K562 (cell line): ENCODE results near the gene SLC43A1. TPM values are rescaled to one million over a fixed set of nuclear protein-coding genes. Genes with fewer than 3 reads are reported as not detected.

Experiments
- ATAC-seq: fragments of 200-7000 bp; cut with Tn5 transposase; 3 replicates; pipeline ENCODE4 v1.9.1; 2020; ENCODE audit warnings: moderate library complexity
- BruUV-seq: library from RNA; stranded (reverse); fragments of 400-500 nt; replicated peaks from 2 replicates; lab custom pipeline; 2021; lab: Mats Ljungman, UMichigan
- CTCF ChIA-PET: fragments of 300-600 bp; formaldehyde crosslinking; extraction: SDS; loops from one replicate; lab custom pipeline; 2021; ENCODE audit warnings: low intra/inter-chr PET ratio; lab: Yijun Ruan, JAX
- POLR2A ChIA-PET: fragments of 300-600, 350-650 bp; sonication (Branson Sonifier 250); formaldehyde crosslinking; extraction: SDS; loops from one replicate; lab custom pipeline; 2021; ENCODE audit warnings: antibody characterized with exemption, inconsistent platforms; lab: Yijun Ruan, JAX
- DNase-seq, 4 experiments: peaks; one replicate each; pipeline versions ENCODE4 v3.0.0 to v3.0.0-alpha.2; 2011 to 2018; ENCODE audit warnings: low spot score in 3 of 4, mixed read lengths in 3 of 4; ENCODE audit errors: extremely low read depth in 1 of 4
- FAIRE-seq: peaks from 2 replicates; lab custom pipeline; 2011; peaks lifted over from hg19 to GRCh38; lab: Jason Lieb, UNC
- H2AFZ ChIP-seq: 2 replicates; pipeline ENCODE4 v1.6.0; 2011; ENCODE audit warnings: low read depth, low read length, control low read depth, inconsistent platforms
- H3K27ac ChIP-seq: fragments of 200-600 bp; 3 replicates; pipeline ENCODE4 v1.8.0; 2011; ENCODE audit warnings: low read depth, mild to moderate bottlenecking, control low read depth, inconsistent platforms, low read length, moderate library complexity, mixed read lengths; ENCODE audit errors: extremely low read depth
- H3K27me3 ChIP-seq, 2 experiments: fragments of 300-600 bp in 1 of 2; 2 replicates in 1 of 2; 3 replicates in 1 of 2; pipeline versions ENCODE4 v1.6.0 to v1.8.0; 2011; ENCODE audit warnings: inconsistent platforms in 2 of 2, low read length in 2 of 2, mild to moderate bottlenecking in 1 of 2, mixed read lengths in 1 of 2, moderate library complexity in 1 of 2; ENCODE audit not compliant: control insufficient read depth in 2 of 2, insufficient read depth in 2 of 2
- H3K36me3 ChIP-seq: fragments of 300-600 bp; 3 replicates; pipeline ENCODE4 v1.8.0; 2011; ENCODE audit warnings: mild to moderate bottlenecking, low read length, inconsistent platforms; ENCODE audit not compliant: control insufficient read depth, insufficient read depth
- H3K4me1 ChIP-seq, 2 experiments: fragments of 200-600 bp in 1 of 2; replicated peaks in 1 of 2; 2 replicates in 1 of 2; 3 replicates in 1 of 2; pipeline versions ENCODE4 v1.5.1 to v1.8.0; 2011; ENCODE audit warnings: inconsistent platforms in 2 of 2, low read length in 2 of 2, mild to moderate bottlenecking in 1 of 2, mixed read lengths in 1 of 2, moderate library complexity in 1 of 2; ENCODE audit not compliant: control insufficient read depth in 2 of 2, insufficient read depth in 2 of 2
- H3K4me2 ChIP-seq: 2 replicates; pipeline ENCODE4 v1.6.1; 2011; ENCODE audit warnings: low read length, control low read depth, inconsistent platforms, mixed read lengths; ENCODE audit not compliant: insufficient read depth
- H3K4me3 ChIP-seq: fragments of 200-600 bp; sonication (generic), shearing (Covaris generic); 2 replicates; pipeline ENCODE4 v1.5.1; 2016; ENCODE audit warnings: control low read depth, inconsistent platforms
- H3K79me2 ChIP-seq: fragments of 200-600 bp; 3 replicates; pipeline ENCODE4 v1.8.0; 2011; ENCODE audit warnings: low read length, inconsistent platforms; ENCODE audit not compliant: control insufficient read depth, insufficient read depth
- H3K9ac ChIP-seq, 2 experiments: 2 replicates each; pipeline versions ENCODE4 v1.6.0 to v1.6.1; 2011; ENCODE audit warnings: low read depth in 2 of 2, low read length in 2 of 2, control low read depth in 1 of 2, inconsistent platforms in 1 of 2, mild to moderate bottlenecking in 1 of 2, mixed read lengths in 1 of 2; ENCODE audit not compliant: insufficient read depth in 1 of 2
- H3K9me1 ChIP-seq: one replicate; pipeline ENCODE4 v1.6.0; 2011; ENCODE audit warnings: inconsistent platforms, mild to moderate bottlenecking, low read length, moderate library complexity; ENCODE audit not compliant: control insufficient read depth, insufficient read depth
- H3K9me3 ChIP-seq: replicated peaks from 2 replicates; pipeline ENCODE4 v1.5.1; 2011; ENCODE audit warnings: low read depth, low read length, inconsistent platforms; ENCODE audit not compliant: control insufficient read depth, insufficient read depth
- H4K20me1 ChIP-seq: replicated peaks from 2 replicates; pipeline ENCODE4 v1.6.1; 2011; ENCODE audit warnings: low read length, inconsistent platforms, mixed read lengths; ENCODE audit not compliant: control insufficient read depth, insufficient read depth
- HSF4 ChIP-seq: fragments of 250-450 bp; sonication (Bioruptor Pico); IDR thresholded peaks from 2 replicates; pipeline ENCODE4 v2.1.2; 2022; ENCODE audit warnings: mild to moderate bottlenecking, moderate library complexity, borderline replicate concordance
- KAT2B ChIP-seq: IDR thresholded peaks from one replicate; pipeline ENCODE4 v1.6.1; 2012; ENCODE audit warnings: low read depth, mild to moderate bottlenecking, control low read depth, inconsistent platforms, low read length, moderate library complexity
- NCOA4 ChIP-seq: fragments of 450-650 bp; IDR thresholded peaks from 2 replicates; pipeline ENCODE4 v1.6.1; 2018; ENCODE audit warnings: mild to moderate bottlenecking; ENCODE audit not compliant: partially characterized antibody
- POLR3G ChIP-seq: IDR thresholded peaks from 2 replicates; pipeline ENCODE4 v1.6.1; 2011; ENCODE audit not compliant: insufficient read length, insufficient replicate concordance; ENCODE audit errors: extremely low read depth
- PTRF ChIP-seq: fragments of 450-650 bp; IDR thresholded peaks from 2 replicates; pipeline ENCODE4 v1.6.1; 2016; ENCODE audit warnings: mild to moderate bottlenecking, missing genetic modification characterization, missing compliant biosample characterization
- RB1 ChIP-seq: fragments of 450-650 bp; IDR thresholded peaks from 2 replicates; pipeline ENCODE4 v1.6.1; 2017; ENCODE audit warnings: low read depth, mild to moderate bottlenecking
- RFX1 ChIP-seq: fragments of 450-650 bp; IDR thresholded peaks from 2 replicates; pipeline ENCODE4 v1.6.1; 2016; ENCODE audit warnings: mild to moderate bottlenecking, moderate library complexity
- SMARCC2 ChIP-seq: fragments of 450-650 bp; IDR thresholded peaks from 2 replicates; pipeline ENCODE4 v1.6.1; 2017; ENCODE audit warnings: antibody characterized with exemption, moderate library complexity, mild to moderate bottlenecking, low read depth
- WGBS: fragments of 100-300 bp; shearing (Covaris generic); methylation state at CpG from one replicate; pipeline ENCODE4 v1.1.6; 2016; ENCODE audit warnings: low coverage, mixed read lengths; ENCODE audit not compliant: insufficient coverage; ENCODE audit errors: missing lambda C conversion rate; 5-methylcytosine and 5-hydroxymethylcytosine counted together
- in situ Hi-C: fragments of 300-500 bp; cut with MboI; formaldehyde crosslinking; loops from 4 replicates; pipeline ENCODE4 v1.15.0; 2018; ENCODE audit warnings: inconsistent platforms, mixed read lengths
- intact Hi-C: fragments of 100-400 bp; cut with micrococcal nuclease; formaldehyde crosslinking; loops from 2 replicates; pipeline ENCODE4 v1.14.2; 2022
- polyA plus RNA-seq, 8 experiments: library from polyadenylated mRNA; depleted of rRNA in 4 of 8; stranded (reverse) in 5 of 8; unstranded in 3 of 8; fragments of >200 nt; fragmentation: Nextera tagmentation in 2 of 8; fragmentation: Illumina TruSeq in 1 of 8; extraction: Ambion mirVana in 2 of 8; extraction: Trizol in 1 of 8; gene quantifications; 2 replicates each; pipeline versions ENCODE4 v1.2.1 to v1.2.3, GENCODE V29; 2011 to 2014; ENCODE audit warnings: inconsistent platforms in 1 of 8, missing spikeins in 1 of 8
- total RNA-seq, 7 experiments: library from RNA; depleted of rRNA in 6 of 7; stranded (reverse); fragments of >200 nt in 6 of 7; fragmentation: Illumina TruSeq in 2 of 7; extraction: Trizol in 2 of 7; gene quantifications; 2 replicates each; pipeline versions ENCODE4 v1.2.1 to v1.2.3, GENCODE V29; 2011 to 2021; ENCODE audit warnings: low replicate concordance in 1 of 7
- TF ChIP-seq, protein P1 (sequence below): fragments of 250-450 bp; sonication (Bioruptor Pico); IDR thresholded peaks from 2 replicates; pipeline ENCODE4 v1.6.1; 2021; ENCODE audit warnings: mild to moderate bottlenecking

The SLC43A1 gene
- total and polyA plus RNA-seq, 9 of the 15 experiments (the other 6 are each of a cell fraction or from before 2014, with no cell fraction given): 2.6 to 41.8 (median 24.6) TPM

DNA sequence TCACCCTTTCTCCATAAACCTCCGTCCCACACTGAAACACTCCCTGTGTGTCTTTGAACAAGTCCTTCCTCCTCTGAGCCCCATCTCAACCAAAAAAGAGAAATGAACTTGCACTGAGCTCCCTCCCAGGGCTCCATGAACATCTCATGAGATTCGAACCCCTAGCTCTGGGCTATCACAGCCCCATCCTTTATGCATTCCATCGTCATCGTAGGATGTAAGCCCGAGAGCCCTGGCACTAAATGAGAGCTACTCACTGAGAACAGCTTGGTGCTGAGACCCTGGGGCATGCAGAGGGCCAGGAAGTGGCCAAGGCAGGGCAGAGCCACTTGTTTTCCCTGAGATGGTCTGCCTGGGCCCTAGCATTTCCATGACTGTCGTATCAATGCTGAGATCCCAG, 75.7 kb downstream of the SLC43A1 start:
- H3K36me3 ChIP-seq: no peaks in the 10 kb centered on the region
- H3K79me2 ChIP-seq: no peaks in the 10 kb centered on the region
- no peak overlapping the region for H2AFZ ChIP-seq
- peaks cover 0 to 6% of the 10 kb centered on the region in 2 experiments; a peak in 4 of 5 replicates for H3K4me1 ChIP-seq
- no TSS peak for BruUV-seq
- H3K4me3 ChIP-seq: no peak overlapping the region
- no peaks in the 10 kb centered on the region for H3K9me1 ChIP-seq
- no peaks in the 10 kb centered on the region for H4K20me1 ChIP-seq
- no peak for FAIRE-seq
- no peak for TF ChIP-seq KAT2B
- TF ChIP-seq HSF4: no peak
- no peak for TF ChIP-seq PTRF (tag)
- TF ChIP-seq POLR3G: no peak
- TF ChIP-seq RB1: no peak
- no peak for TF ChIP-seq NCOA4
- no peak for TF ChIP-seq RFX1
- no peak for TF ChIP-seq SMARCC2
- TF ChIP-seq, protein P1, sequence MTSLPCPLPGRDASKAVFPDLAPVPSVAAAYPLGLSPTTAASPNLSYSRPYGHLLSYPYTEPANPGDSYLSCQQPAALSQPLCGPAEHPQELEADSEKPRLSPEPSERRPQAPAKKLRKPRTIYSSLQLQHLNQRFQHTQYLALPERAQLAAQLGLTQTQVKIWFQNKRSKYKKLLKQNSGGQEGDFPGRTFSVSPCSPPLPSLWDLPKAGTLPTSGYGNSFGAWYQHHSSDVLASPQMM (CRISPR knock-in tag): no peak
- TF ChIP-seq, all 486 proteins: peak for 0
- DNase-seq (no peak), ATAC-seq (no peak)
- Histone ChIP-seq H3K9me3 (no peaks in the 10 kb centered on the region), H3K27ac (no peak overlapping the region), H3K4me2 (no peak overlapping the region), H3K9ac (no peak overlapping the region), H3K27me3 (no peaks in the 10 kb centered on the region; a peak in 1 of 5 replicates)
- intact Hi-C loops (no loop called here), in situ Hi-C loops (no loop called here)
- CTCF ChIA-PET: no interaction called here
- POLR2A ChIA-PET: interaction anchor here (1.4 kb wide), 1 partner anchor 10 kb away, joined by 5 read pairs; no protein-coding TSS in a partner anchor
- 35% methylated on average over 6 of the region's 6 CpGs for WGBS
